Fibroblast of the aortic adventitia (primary cell): ENCODE results near the gene LRRC28. TPM values are rescaled to one million over a fixed set of nuclear protein-coding genes. Genes with fewer than 3 reads are reported as not detected.

ENCODE experiments used
- DNase-seq: peaks from one replicate; pipeline ENCODE4 v3.0.0-alpha.2; 2010; ENCODE audit warnings: low read depth
- H3K4me3 ChIP-seq: 2 replicates; pipeline ENCODE4 v1.5.1; 2011; ENCODE audit warnings: low read depth, mild to moderate bottlenecking, control low read depth, low read length, moderate library complexity
- CTCF ChIP-seq: IDR thresholded peaks from 2 replicates; pipeline ENCODE4 v1.5.1; 2011; ENCODE audit warnings: mild to moderate bottlenecking, low read length, control low read depth, inconsistent platforms; ENCODE audit not compliant: insufficient read depth
- total RNA-seq: library from RNA; depleted of rRNA; stranded (reverse); fragments of >200 nt; gene quantifications from 2 replicates; pipeline ENCODE4 v1.2.3, GENCODE V29; 2012; ENCODE audit warnings: low replicate concordance

LRRC28 gene
- total RNA-seq, 1 donor: 28.0 TPM

GRCh38 chr15:99402014-99402729 is 150.9 kb downstream of the LRRC28 start:
- DNase-seq: peak; percentile 40
- no peak overlapping the region for H3K4me3 ChIP-seq
- TF ChIP-seq CTCF: no peak

- DNase-seq: no peak
- no peak overlapping the region for H3K4me3 ChIP-seq
- no peak for TF ChIP-seq CTCF
These were observed 152.3 kb downstream of the LRRC28 start for GRCh38 chr15:99403597-99403996.

GRCh38 chr15:99404454-99404853 is 153.2 kb downstream of the LRRC28 start:
- TF ChIP-seq CTCF: no peak
- H3K4me3 ChIP-seq: no peak overlapping the region
- no peak for DNase-seq

GRCh38 chr15:99406120-99406519 is 154.8 kb downstream of the LRRC28 start:
- TF ChIP-seq CTCF: no peak
- H3K4me3 ChIP-seq: no peak overlapping the region
- DNase-seq: no peak

GRCh38 chr15:99406716-99407487 is 155.6 kb downstream of the LRRC28 start:
- no peak overlapping the region for H3K4me3 ChIP-seq

GRCh38 chr15:99407716-99408115 is 156.4 kb downstream of the LRRC28 start:
- H3K4me3 ChIP-seq: no peak overlapping the region
- no peak for TF ChIP-seq CTCF
- no peak for DNase-seq

More at GRCh38 chr15:99406716-99407487, 155.6 kb downstream of the LRRC28 start:
- TF ChIP-seq CTCF: no peak
- no peak for DNase-seq
